ENCODE measurements around the gene DPH3.

DNA sequence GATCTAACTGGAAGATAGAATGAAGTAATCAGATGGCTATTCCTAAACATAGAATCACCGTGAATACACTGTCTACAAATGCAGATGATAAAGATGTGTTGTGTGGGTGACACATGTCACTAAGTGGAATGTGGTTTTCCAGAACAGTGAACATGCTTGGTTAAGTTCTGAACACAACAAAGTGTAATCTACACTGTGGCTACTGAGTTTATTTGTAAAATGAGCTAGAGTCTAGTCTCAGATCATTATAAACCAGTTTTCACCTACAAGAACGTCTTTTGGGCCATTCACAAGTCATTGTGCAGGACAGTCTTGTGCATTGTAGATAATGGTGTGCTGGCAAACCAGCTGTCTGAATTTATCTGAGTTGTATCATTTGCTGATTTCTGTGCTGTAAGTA lies 35.6 kb upstream of the DPH3 start:
- TF ChIP-seq POLR2A (IDR thresholded peaks at IDR 0.05), result no peak
- TF ChIP-seq, protein P1, sequence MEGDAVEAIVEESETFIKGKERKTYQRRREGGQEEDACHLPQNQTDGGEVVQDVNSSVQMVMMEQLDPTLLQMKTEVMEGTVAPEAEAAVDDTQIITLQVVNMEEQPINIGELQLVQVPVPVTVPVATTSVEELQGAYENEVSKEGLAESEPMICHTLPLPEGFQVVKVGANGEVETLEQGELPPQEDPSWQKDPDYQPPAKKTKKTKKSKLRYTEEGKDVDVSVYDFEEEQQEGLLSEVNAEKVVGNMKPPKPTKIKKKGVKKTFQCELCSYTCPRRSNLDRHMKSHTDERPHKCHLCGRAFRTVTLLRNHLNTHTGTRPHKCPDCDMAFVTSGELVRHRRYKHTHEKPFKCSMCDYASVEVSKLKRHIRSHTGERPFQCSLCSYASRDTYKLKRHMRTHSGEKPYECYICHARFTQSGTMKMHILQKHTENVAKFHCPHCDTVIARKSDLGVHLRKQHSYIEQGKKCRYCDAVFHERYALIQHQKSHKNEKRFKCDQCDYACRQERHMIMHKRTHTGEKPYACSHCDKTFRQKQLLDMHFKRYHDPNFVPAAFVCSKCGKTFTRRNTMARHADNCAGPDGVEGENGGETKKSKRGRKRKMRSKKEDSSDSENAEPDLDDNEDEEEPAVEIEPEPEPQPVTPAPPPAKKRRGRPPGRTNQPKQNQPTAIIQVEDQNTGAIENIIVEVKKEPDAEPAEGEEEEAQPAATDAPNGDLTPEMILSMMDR (IDR thresholded peaks at IDR 0.05), result no peak
- TF ChIP-seq POLR2AphosphoS5 (IDR thresholded peaks at IDR 0.05), result no peak
- TF ChIP-seq EP300 (IDR thresholded peaks at IDR 0.05), result no peak

All from stomach (tissue), 4 donors.